Cardiac muscle cell (in vitro differentiated cells and primary cell): ENCODE data around the gene ENDOV. TPM values are rescaled to one million over a fixed set of nuclear protein-coding genes. Genes with fewer than 3 reads are reported as not detected.

Source experiments
- DNase-seq, 2 donors: peaks; one replicate each; pipeline versions ENCODE4 v3.0.0 to v3.0.0-alpha.2; 2010 to 2017; ENCODE audit warnings: low read depth in 1 of 2, low spot score in 1 of 2
- H3K27ac ChIP-seq: fragments of 200-600 bp; sonication (generic); 2 replicates; pipeline ENCODE4 v1.5.1; 2016
- H3K27me3 ChIP-seq: fragments of 200-600 bp; sonication (generic); 2 replicates; pipeline ENCODE4 v1.6.0; 2016; ENCODE audit warnings: control low read depth
- H3K36me3 ChIP-seq: fragments of 200-600 bp; sonication (generic); 2 replicates; pipeline ENCODE4 v1.5.1; 2016; ENCODE audit warnings: control low read depth
- H3K4me1 ChIP-seq: fragments of 200-600 bp; sonication (generic); 2 replicates; pipeline ENCODE4 v1.8.1; 2017; ENCODE audit warnings: low read depth, mild to moderate bottlenecking, mixed run types
- H3K4me3 ChIP-seq: fragments of 200-600 bp; sonication (generic); 2 replicates; pipeline ENCODE4 v1.5.1; 2016; ENCODE audit warnings: mild to moderate bottlenecking
- H3K9me3 ChIP-seq: fragments of 200-600 bp; sonication (generic); 2 replicates; pipeline ENCODE4 v1.5.1; 2017; ENCODE audit warnings: low read depth, mild to moderate bottlenecking, control low read depth
- polyA plus RNA-seq: library from polyadenylated mRNA; unstranded; fragments of >200 nt; fragmentation: Nextera tagmentation; extraction: Ambion mirVana; gene quantifications from 2 replicates; pipeline ENCODE4 v1.2.1, GENCODE V29; 2016
- total RNA-seq: library from RNA; depleted of rRNA; stranded (reverse); fragments of >200 nt; gene quantifications from 2 replicates; pipeline ENCODE4 v1.2.3, GENCODE V29; 2016
- TF ChIP-seq, protein P1 (sequence below): IDR thresholded peaks from 2 replicates; pipeline ENCODE4 v1.5.1; 2012; ENCODE audit warnings: low read depth, mild to moderate bottlenecking, low read length

Gene ENDOV
- total and polyA plus RNA-seq, 2 experiments from 2014 or later: 35.4 to 38.0 TPM

DNA sequence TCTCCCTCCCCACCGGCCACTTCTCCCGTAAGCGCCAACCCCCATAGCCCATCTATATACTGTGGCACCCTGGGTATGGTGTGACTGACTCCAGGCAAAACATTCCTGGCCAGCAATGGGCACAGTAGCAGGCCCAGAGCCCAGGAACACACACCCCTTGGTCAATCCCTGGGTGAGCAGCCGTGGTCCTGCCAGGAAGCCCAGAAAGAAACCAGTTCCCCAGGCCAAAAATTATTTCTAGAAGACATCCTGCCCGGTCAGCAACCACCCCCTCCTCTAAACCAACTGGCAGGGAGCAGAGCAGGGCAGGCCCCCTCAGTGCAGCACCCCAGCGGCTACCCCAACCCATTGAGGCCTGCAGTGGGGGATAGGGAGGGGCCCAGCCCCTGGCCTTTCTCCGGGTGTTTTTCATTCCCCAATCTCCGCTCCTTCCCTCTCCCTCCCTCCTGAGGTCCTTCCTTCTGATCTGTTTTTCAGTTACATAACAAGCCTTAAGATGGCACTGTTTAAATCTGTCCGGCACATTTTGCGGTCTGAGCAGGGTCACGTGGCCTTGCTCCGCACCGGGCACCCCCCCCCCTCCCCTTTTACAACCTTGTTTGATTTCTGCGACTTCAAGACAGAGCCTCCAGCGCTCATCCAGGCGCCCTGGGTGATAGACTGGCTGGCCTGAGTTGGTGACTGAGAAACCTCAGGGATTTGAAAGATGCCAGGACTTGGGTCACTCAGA is 59.4 kb downstream of the ENDOV start:
- Histone ChIP-seq H3K4me3 (no peak overlapping the region), H3K9me3 (no peaks in the 10 kb centered on the region), H3K4me1 (peaks cover 3% of the 10 kb centered on the region), H3K27me3 (peaks cover 100% of the 10 kb centered on the region), H3K27ac (no peak overlapping the region), H3K36me3 (no peaks in the 10 kb centered on the region)
- DNase-seq: peak in 1 of 2 donors; percentile 21
- TF ChIP-seq, protein P1, sequence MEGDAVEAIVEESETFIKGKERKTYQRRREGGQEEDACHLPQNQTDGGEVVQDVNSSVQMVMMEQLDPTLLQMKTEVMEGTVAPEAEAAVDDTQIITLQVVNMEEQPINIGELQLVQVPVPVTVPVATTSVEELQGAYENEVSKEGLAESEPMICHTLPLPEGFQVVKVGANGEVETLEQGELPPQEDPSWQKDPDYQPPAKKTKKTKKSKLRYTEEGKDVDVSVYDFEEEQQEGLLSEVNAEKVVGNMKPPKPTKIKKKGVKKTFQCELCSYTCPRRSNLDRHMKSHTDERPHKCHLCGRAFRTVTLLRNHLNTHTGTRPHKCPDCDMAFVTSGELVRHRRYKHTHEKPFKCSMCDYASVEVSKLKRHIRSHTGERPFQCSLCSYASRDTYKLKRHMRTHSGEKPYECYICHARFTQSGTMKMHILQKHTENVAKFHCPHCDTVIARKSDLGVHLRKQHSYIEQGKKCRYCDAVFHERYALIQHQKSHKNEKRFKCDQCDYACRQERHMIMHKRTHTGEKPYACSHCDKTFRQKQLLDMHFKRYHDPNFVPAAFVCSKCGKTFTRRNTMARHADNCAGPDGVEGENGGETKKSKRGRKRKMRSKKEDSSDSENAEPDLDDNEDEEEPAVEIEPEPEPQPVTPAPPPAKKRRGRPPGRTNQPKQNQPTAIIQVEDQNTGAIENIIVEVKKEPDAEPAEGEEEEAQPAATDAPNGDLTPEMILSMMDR: peak; percentile 5

DNA sequence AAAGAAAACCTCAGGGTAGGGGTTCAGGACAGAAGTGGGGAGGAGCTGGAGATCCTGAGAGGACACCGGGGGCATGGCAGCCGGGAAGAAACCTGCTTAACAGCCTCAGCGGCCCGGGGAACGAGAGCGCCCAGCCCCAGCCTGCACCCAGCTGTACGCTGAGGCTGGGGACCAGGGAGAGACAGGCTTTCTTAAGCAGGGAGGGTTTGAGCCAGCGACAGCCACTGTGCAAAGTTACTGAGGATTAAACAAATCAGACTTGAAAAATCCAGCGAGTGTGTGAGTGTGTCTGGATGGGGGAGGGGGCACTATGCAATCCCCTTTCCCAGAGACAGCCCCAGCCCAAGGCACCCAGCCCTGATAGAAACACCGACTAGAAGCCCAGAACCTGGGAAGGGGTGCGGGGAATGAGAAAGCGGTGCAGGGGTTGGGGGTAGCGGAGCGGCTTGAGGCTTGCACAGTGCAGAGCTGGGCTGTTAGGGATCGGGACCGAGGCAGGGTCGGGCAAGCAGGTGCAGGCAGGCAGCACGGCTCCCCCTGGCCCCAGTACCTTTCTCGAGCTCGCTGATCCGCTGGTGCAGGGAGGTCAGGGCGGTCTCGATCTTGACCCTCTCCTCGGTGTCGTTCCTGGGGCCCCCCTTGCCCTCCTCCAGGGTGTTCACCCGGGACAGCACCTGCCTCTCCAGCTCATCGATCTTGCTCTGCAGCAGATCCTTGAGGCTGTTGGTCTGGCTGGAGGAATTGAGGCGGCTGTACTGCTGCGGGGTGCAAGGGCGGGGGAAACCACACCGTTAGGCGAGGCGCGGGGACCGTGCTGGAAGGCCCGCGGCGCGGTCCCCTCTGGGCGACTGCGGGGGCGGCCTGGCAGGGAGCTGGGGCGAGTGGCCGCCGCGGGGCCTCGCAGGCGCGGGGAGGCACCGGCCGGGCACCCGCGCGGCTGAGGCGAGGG is 60.3 kb downstream of the ENDOV start:
- H3K9me3 ChIP-seq: no peaks in the 10 kb centered on the region
- TF ChIP-seq, protein P1: no peak
- H3K27ac ChIP-seq: no peak overlapping the region
- peaks cover 100% of the 10 kb centered on the region for H3K27me3 ChIP-seq
- peaks cover 3% of the 10 kb centered on the region for H3K4me1 ChIP-seq
- no peaks in the 10 kb centered on the region for H3K36me3 ChIP-seq
- peak overlapping the region; percentile 20 for H3K4me3 ChIP-seq
- DNase-seq: no peak

DNA sequence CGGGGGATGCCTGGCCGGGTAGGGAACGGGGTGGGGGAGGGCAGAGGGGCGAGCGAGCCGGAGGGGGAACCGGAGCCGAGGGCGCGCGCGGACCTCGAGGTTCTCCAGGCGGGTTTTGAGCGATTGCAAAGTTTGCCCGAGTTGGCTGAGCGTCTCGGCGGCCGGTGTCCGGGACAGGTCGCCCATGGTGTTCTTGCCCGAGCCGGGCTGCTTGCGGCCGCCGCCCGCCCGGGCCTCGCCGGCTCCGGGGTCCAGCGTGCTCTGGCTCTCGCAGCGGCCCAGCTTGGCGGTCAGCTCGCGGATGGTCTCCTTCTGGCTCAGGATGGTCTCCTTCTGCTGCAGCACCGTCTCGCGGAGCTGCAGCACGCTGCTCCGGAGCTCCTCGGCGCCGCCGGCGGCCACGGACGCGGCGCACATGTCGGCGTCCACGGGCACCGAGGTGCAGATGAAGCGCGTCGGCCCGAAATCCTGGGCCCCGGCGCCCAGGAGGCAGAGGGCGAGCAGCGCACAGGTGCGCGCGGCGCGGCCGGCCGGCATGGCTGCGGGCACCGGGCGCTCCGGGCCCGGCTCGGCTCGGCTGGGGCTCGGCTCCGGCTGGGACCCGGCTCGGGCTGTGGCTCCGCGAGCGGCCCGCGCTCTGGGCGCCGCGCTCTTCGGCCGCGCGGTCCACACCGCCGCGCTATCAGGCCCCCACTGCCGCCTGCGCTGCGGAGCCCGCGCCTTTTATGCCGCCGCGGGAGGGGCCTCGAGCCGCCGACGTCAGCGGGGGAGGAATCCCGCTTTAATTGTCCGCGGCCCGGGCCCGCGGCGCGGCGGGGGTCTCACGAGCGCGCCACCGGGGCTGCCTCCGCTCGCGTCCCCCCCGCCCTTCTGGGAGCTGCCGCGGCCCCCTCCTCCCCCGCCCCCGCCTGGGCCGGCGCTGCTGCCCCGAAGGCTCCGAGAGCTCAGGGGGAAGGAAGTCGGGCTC is 61.2 kb downstream of the ENDOV start, which contains the start of gene NPTX1:
Gene NPTX1, minus strand, starts transcription at position 698 of the 967 bp plus-strand sequence. Its CDS starts 161 bp downstream, at position 537.
- no peaks in the 10 kb centered on the region for H3K9me3 ChIP-seq
- DNase-seq: peak; percentile 15 to 42
- H3K36me3 ChIP-seq: no peaks in the 10 kb centered on the region
- TF ChIP-seq, protein P1: no peak
- H3K4me1 ChIP-seq: peaks cover 3% of the 10 kb centered on the region
- H3K27me3 ChIP-seq: peaks cover 100% of the 10 kb centered on the region
- H3K27ac ChIP-seq: no peak within 1 kb of the TSS
- H3K4me3 ChIP-seq: peak within 1 kb of the TSS; percentile 20

DNA sequence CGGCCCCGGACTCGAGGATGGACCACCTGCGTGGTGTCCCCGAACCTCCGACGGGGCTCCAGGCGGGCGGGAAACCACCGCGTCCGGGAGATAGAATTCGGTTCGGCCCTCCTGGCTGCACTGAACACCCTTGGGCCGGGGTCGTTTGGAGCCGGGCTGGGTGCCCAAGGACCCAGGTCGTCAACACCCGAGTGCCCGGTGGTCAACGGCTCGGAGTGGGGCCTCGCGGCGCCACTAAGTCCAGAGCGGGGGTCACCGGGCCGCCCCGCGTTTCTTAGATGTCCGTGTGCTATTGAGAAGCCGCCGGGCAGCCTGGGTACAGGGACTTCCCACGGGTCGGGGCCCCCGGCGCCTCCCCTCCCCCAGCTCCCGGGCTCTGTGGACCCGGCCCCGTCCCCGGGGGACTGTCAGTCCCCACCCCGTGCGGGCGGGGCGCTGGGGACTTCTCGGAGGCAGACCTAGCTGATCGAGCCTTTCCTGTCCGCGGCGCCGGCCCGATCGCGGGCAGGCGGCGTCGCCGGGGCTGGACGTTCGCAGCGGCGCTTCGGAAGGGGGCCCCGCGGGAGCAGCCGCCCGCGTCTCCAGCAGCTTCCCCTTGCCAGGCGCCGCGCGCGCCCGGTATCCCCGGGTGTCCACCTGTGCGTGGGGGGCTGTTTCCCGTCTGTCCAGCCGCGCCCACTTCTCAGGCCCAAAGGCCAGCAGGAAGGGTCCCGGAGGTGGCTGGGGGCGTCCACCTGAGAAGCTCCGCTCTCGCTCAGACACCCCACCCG is 62.1 kb downstream of the ENDOV start:
- Histone ChIP-seq H3K4me1 (peaks cover 3% of the 10 kb centered on the region), H3K27me3 (peaks cover 100% of the 10 kb centered on the region), H3K36me3 (no peaks in the 10 kb centered on the region), H3K9me3 (no peaks in the 10 kb centered on the region), H3K27ac (no peak overlapping the region), H3K4me3 (peak overlapping the region; percentile 14)
- no peak for DNase-seq
- TF ChIP-seq, protein P1: no peak
